Caco-2 (cell line): ENCODE data around the gene FIBCD1. TPM values are rescaled to one million over a fixed set of nuclear protein-coding genes. Genes with fewer than 3 reads are reported as not detected.

Experiments used
- BruUV-seq: library from RNA; stranded (reverse); fragments of 400-500 nt; replicated peaks from 2 replicates; lab custom pipeline; 2021; lab: Mats Ljungman, UMichigan
- CTCF ChIA-PET: fragments of 300-600 bp; sonication (Branson Sonifier 250); formaldehyde crosslinking; loops from one replicate; lab custom pipeline; 2022; ENCODE audit warnings: antibody characterized with exemption; lab: Charles Lee
- POLR2A ChIA-PET: fragments of 300-600 bp; sonication (Branson Sonifier 250); formaldehyde crosslinking; loops from one replicate; lab custom pipeline; 2022; ENCODE audit warnings: antibody characterized with exemption; lab: Charles Lee
- DNase-seq, 2 experiments: peaks; one replicate each; pipeline versions ENCODE4 v3.0.0 to v3.0.0-alpha.2; 2020 to 2022
- H3K27me3 ChIP-seq: replicated peaks from 2 replicates; pipeline ENCODE4 v1.6.0; 2011; ENCODE audit warnings: low read length; ENCODE audit not compliant: control insufficient read depth, insufficient read depth
- H3K36me3 ChIP-seq: 2 replicates; pipeline ENCODE4 v1.5.1; 2011; ENCODE audit warnings: low read length; ENCODE audit not compliant: control insufficient read depth, insufficient read depth
- H3K4me1 ChIP-seq: fragments of 250-450 bp; sonication (Bioruptor Pico); 2 replicates; pipeline ENCODE4 v1.5.1; 2020; ENCODE audit warnings: mild to moderate bottlenecking
- H3K4me3 ChIP-seq: 2 replicates; pipeline ENCODE4 v1.5.1; 2011; ENCODE audit warnings: low read depth, mild to moderate bottlenecking, control low read depth, low read length
- H3K9me3 ChIP-seq: fragments of 250-450 bp; sonication (Bioruptor Pico); 2 replicates; pipeline ENCODE4 v1.5.1; 2020; ENCODE audit warnings: mild to moderate bottlenecking, moderate library complexity
- H3K27ac Mint-ChIP-seq: one replicate; pipeline ENCODE4 v1.8.0; 2022; ENCODE audit warnings: mixed read lengths; ENCODE audit not compliant: unreplicated experiment
- H3K27me3 Mint-ChIP-seq: one replicate; pipeline ENCODE4 v1.8.0; 2022; ENCODE audit warnings: mixed read lengths; ENCODE audit not compliant: insufficient read depth, unreplicated experiment
- H3K36me3 Mint-ChIP-seq: one replicate; pipeline ENCODE4 v1.8.0; 2022; ENCODE audit warnings: mild to moderate bottlenecking, mixed read lengths; ENCODE audit not compliant: insufficient read depth, unreplicated experiment
- H3K4me1 Mint-ChIP-seq: one replicate; pipeline ENCODE4 v1.8.0; 2022; ENCODE audit warnings: low read depth, mixed read lengths; ENCODE audit not compliant: unreplicated experiment
- H3K4me3 Mint-ChIP-seq: one replicate; pipeline ENCODE4 v1.8.0; 2022; ENCODE audit warnings: mild to moderate bottlenecking, moderate library complexity, mixed read lengths; ENCODE audit not compliant: unreplicated experiment
- H3K9me3 Mint-ChIP-seq: one replicate; pipeline ENCODE4 v1.8.0; 2022; ENCODE audit warnings: mixed read lengths; ENCODE audit not compliant: unreplicated experiment
- intact Hi-C: fragments of 100-400 bp; cut with micrococcal nuclease; formaldehyde crosslinking; loops from one replicate; pipeline ENCODE4 v1.10.0; 2022; ENCODE audit not compliant: unreplicated experiment
- total RNA-seq: library from RNA; stranded (reverse); gene quantifications from 2 replicates; pipeline ENCODE4 v1.2.3, GENCODE V29; 2022
- TF ChIP-seq, protein P1 (sequence below), 2 experiments: fragments of 200-600 bp in 1 of 2; IDR thresholded peaks; 1 replicate in 1 of 2; 2 replicates in 1 of 2; pipeline versions ENCODE4 v1.5.1 to v1.8.0; 2011 to 2022; ENCODE audit warnings: antibody characterized with exemption in 1 of 2, control low read depth in 1 of 2, inconsistent platforms in 1 of 2, low read depth in 1 of 2, low read length in 1 of 2, mild to moderate bottlenecking in 1 of 2, moderate library complexity in 1 of 2; ENCODE audit not compliant: insufficient read depth in 1 of 2, severe bottlenecking in 1 of 2, unreplicated experiment in 1 of 2

Gene FIBCD1
- total RNA-seq, 1 experiment from 2014 or later, result not detected

DNA sequence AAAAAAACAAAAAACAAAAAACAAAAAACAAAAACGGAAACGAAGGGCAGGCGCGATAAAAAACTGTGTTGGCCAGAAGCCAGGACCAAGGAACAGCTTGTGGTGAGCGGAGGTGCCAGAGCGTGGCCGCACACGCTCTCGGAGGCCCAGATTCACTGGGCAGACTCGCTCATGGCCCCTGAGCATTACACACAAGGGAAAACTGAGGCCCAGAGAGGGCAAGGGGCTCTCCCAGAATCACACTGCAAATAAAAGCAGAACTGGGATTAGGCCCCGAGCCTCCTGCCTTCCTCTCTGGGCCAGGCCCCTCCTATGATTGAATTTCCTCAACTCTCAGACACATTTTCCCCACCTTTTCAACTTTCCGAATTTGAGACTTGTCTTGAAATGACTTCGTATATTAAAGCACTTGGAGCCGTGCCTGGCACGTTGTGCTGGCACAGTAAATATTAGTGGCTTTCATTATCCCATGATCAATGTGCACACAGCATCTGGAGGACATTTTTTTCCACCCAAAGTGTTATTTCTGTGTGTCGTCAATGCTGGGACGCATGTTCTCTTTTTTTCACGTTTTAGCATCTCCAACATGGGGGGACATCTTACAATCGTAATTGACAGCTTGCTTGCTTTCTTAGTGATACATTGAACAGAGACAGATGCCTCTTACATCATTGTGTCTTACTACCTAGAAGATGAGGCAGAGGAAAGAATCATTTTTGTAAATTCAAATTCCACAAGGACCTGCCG lies 7.4 kb downstream of the FIBCD1 start:
- peaks cover 13% of the 10 kb centered on the region for H3K4me1 ChIP-seq
- H3K27ac Mint-ChIP-seq, result no peak overlapping the region
- CTCF ChIA-PET, result no interaction called here

DNA sequence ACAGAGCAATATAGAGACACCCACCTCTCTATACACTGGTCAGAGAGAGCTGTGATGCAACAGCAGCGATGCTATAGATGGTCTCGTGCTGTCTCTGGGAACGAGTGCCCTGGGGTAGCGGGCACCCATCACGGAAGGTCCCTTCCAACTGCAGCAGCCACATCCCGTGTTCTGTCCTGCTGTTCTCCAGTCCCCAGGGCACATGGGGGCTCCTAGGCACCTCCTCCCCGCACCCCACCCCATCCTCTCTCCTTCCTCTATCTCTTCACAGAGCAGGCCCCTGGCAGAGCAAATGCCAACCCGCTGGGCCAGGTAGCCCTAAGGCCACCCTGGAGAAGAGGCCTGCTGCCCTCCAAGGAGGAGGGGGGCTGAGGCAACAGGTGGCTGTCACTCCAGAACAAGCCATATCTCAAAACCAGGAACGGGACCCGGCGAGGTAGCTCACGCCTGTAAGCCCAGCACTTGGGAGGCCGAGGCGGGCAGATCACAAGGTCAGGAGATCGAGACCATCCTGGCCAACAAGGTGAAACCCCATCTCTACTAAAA lies 8.2 kb downstream of the FIBCD1 start:
- Mint-ChIP-seq H3K9me3 (no peaks in the 10 kb centered on the region), H3K27me3 (peaks cover 12% of the 10 kb centered on the region), H3K4me3 (no peak overlapping the region), H3K4me1 (no peaks in the 10 kb centered on the region), H3K27ac (no peak overlapping the region), H3K36me3 (no peaks in the 10 kb centered on the region)
- peaks cover 5% of the 10 kb centered on the region for H3K4me1 ChIP-seq
- BruUV-seq, result no TSS peak
- no peaks in the 10 kb centered on the region for H3K9me3 ChIP-seq
- H3K27me3 ChIP-seq, result no peaks in the 10 kb centered on the region; the same call in 1 of the 2 replicates
- CTCF ChIA-PET, result no interaction called here
- TF ChIP-seq, protein P1, sequence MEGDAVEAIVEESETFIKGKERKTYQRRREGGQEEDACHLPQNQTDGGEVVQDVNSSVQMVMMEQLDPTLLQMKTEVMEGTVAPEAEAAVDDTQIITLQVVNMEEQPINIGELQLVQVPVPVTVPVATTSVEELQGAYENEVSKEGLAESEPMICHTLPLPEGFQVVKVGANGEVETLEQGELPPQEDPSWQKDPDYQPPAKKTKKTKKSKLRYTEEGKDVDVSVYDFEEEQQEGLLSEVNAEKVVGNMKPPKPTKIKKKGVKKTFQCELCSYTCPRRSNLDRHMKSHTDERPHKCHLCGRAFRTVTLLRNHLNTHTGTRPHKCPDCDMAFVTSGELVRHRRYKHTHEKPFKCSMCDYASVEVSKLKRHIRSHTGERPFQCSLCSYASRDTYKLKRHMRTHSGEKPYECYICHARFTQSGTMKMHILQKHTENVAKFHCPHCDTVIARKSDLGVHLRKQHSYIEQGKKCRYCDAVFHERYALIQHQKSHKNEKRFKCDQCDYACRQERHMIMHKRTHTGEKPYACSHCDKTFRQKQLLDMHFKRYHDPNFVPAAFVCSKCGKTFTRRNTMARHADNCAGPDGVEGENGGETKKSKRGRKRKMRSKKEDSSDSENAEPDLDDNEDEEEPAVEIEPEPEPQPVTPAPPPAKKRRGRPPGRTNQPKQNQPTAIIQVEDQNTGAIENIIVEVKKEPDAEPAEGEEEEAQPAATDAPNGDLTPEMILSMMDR (IDR thresholded peaks at IDR 0.05; ENCODE audit: insufficient read depth in 1 of 2, low read depth in 1 of 2, low read length in 1 of 2, severe bottlenecking in 1 of 2, unreplicated experiment in 1 of 2), result no peak
- intact Hi-C loops, result no loop called here
- POLR2A ChIA-PET, result no interaction called here
- DNase-seq, result no peak
- H3K36me3 ChIP-seq, result no peaks in the 10 kb centered on the region
- H3K4me3 ChIP-seq, result no peak overlapping the region

More for the DNA sequence above, 7.4 kb downstream of the FIBCD1 start:
- intact Hi-C loops, result no loop called here
- no peaks in the 10 kb centered on the region for H3K36me3 ChIP-seq
- POLR2A ChIA-PET, result no interaction called here
- Mint-ChIP-seq H3K36me3 (peaks cover 2% of the 10 kb centered on the region), H3K9me3 (no peaks in the 10 kb centered on the region), H3K4me1 (peaks cover 2% of the 10 kb centered on the region), H3K27me3 (peaks cover 13% of the 10 kb centered on the region), H3K4me3 (no peak overlapping the region)
- no peak overlapping the region for H3K4me3 ChIP-seq
- TF ChIP-seq, protein P1 (IDR thresholded peaks at IDR 0.05; ENCODE audit: insufficient read depth in 1 of 2, low read depth in 1 of 2, low read length in 1 of 2, severe bottlenecking in 1 of 2, unreplicated experiment in 1 of 2), result no peak
- no peaks in the 10 kb centered on the region; the same call in 1 of the 2 replicates for H3K27me3 ChIP-seq
- no peak for DNase-seq
- no TSS peak for BruUV-seq
- no peaks in the 10 kb centered on the region for H3K9me3 ChIP-seq

DNA sequence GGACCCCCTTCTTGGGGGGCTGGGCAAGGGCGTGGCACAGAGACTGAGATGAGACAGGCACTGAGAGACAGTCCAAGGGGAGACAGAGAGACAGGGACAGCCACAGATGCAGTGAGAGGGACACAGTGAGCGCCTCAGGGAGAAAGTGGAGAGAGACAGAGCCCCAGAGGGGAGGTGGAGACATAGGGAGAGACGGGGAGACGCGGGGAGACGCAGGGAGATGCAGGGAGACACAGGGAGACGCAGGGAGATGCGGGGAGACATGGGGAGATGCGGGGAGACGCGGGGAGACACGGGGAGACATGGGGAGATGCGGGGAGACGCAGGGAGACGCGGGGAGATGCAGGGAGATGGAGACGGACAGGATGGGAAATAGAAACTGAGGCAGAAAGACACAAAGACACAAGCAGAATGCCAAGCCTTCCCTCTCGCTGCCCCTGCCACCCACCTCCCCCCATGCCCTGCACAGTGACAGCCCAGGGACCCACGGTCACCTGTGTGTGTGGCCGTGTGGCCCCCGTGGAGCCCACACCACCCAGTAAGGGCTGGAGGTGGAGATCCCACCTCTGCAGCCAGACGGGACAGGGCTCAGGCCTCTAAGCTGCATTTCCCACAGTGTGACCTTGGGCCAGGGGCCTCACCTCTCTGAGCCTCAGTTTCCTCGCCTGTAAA lies 8.8 kb downstream of the FIBCD1 start:
- BruUV-seq, result no TSS peak
- POLR2A ChIA-PET, result no interaction called here
- H3K27me3 ChIP-seq, result no peaks in the 10 kb centered on the region; the same call in 1 of the 2 replicates
- no peak overlapping the region for H3K27ac Mint-ChIP-seq
- DNase-seq, result no peak
- no peaks in the 10 kb centered on the region for H3K36me3 ChIP-seq
- H3K4me1 ChIP-seq, result peaks cover 5% of the 10 kb centered on the region; the same call in 1 of the 2 replicates
- H3K36me3 Mint-ChIP-seq, result no peaks in the 10 kb centered on the region
- no peaks in the 10 kb centered on the region for H3K9me3 Mint-ChIP-seq
- H3K4me3 ChIP-seq, result no peak overlapping the region
- TF ChIP-seq, protein P1 (IDR thresholded peaks at IDR 0.05; ENCODE audit: insufficient read depth in 1 of 2, low read depth in 1 of 2, low read length in 1 of 2, severe bottlenecking in 1 of 2, unreplicated experiment in 1 of 2), result no peak
- H3K4me3 Mint-ChIP-seq, result no peak overlapping the region
- H3K27me3 Mint-ChIP-seq, result peaks cover 12% of the 10 kb centered on the region
- intact Hi-C loops, result no loop called here
- H3K9me3 ChIP-seq, result no peaks in the 10 kb centered on the region
- H3K4me1 Mint-ChIP-seq, result no peaks in the 10 kb centered on the region
- CTCF ChIA-PET, result no interaction called here
